Stimulated activated CD4-positive, alpha-beta T cell treated with anti-CD3 and anti-CD28 coated beads, Interleukin-15, amount 100 ng/mL, for 48 hours (primary cell): ENCODE measurements around the gene ASTN2.

Experiments used
- DNase-seq, 2 donors: peaks; one replicate each; pipeline ENCODE4 v3.0.0-alpha.2; 2020; ENCODE audit warnings: low read depth in 2 of 2

ASTN2 gene

GRCh38 chr9:116668970-116669695 lies 745.7 kb downstream of the ASTN2 start:
- no peak for DNase-seq

- no peak for DNase-seq
Observed at GRCh38 chr9:116663581-116663980, 751.3 kb downstream of the ASTN2 start.

DNA sequence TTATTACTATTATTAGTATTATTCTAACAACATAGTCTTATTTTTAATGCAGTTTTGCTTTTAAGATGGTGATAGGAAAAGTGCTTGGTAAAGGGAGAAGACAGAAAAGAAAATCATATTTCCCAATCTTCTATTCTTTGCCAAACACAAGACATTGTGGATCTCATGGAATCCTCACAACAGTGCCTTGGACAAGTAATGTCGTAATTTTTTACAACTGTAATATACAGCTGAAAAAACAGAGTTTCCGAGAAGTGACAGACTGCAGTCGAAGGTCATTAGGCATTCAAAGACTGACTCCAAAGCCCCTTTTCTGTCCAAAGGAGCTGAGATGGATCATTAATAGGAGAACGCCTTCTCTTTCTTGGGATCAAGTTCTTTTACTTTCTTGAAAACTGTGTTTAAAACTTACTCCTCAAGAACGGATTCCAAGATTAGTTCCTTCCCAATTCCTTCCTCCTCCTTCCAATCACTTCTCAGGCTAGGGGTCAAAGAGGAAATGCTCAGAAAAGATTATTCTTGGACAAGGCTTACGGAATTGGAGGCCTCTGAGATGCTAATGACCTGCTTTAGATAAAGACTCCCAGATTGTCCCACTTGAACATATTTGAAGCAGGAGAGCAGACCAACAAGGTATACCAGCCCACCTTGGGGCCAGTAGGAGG lies 752.1 kb downstream of the ASTN2 start:
- DNase-seq: no peak

DNA sequence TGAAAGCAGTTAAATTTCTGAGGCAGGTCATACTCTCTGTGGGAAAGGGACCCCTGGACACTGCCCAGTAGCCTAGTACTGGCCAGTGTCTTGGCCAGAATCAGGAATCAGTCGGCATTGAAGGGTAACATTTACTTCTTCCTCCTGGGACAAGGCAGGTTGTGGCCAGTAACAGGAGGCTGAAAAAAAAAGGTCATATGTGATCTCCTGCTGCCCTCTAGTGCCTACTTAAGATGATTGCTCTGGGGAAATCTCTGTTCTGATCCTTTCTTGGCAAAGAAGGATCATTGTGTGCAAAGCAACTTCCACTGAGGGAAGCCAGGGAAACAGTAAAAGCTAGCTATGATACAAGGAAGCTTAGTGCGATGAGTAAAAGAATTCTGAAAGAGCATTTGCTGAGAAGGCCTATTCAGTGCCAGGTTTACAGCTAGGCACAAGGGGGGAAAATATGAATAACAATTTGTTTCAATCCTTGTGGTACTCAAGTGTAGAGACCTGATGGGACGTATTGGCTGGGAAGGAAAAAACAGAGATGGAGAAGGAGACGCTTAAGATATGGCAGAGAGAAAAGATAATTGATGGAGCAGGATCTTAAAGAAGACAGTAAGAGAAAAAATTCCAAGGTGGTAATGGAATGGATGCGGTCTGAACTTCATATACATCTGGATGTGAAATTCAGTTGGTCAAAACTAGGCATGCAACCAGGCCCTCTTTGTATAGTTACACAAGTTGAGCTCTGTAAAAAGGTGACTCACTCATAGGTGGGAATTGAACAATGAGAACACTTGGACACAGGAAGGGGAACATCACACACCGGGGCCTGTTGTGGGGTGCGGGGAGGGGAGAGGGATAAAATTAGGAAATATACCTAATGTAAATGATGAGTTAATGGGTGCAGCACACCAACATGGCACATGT lies 753.6 kb downstream of the ASTN2 start:
- no peak for DNase-seq

DNA sequence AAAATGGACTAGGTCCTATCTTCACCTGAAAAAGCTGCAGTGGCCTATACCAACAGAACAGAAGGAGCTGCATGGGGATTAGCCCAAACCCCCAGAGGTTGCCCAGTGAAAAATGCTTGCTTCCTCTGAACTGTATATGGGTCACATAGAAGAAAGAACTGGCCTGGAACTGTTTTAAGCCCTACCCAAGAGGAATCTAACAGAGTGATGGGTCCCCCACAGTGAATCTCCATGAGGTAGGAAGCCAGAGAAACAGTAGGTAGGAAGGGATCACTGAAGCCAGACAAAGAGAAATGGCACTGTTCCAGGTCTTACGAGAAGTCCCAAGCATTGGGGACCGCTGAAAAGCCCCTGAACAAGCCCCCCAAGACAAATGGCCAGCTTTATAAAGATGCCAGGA lies 756.6 kb downstream of the ASTN2 start:
- no peak for DNase-seq

- DNase-seq: no peak
Observed at GRCh38 chr9:116656977-116657376, 757.9 kb downstream of the ASTN2 start.

DNA sequence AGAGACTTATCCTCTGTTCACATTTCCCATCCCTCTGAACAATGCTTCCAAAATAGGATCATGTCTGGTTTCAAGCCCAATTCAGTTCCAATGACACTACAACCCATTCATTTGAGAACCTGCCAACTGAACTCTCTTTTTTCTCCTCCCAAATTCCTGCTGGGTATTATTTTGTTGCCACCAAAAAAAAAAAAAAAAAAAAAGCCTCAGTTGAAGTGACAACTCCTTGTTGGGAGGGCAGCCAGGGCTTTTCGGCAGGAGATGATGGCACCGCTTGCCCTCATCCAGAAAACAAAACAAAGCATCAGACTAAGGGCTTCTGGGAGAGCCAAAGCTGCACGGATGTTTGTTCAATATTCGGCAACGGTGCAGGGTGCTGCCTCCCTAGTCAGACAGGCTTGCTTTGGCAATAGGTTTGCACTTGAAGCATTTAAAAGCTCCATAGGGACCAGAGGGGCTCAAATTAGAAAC lies 758.3 kb downstream of the ASTN2 start:
- DNase-seq: no peak

GRCh38 chr9:116654059-116654355 lies 760.9 kb downstream of the ASTN2 start:
- DNase-seq: no peak

- DNase-seq: no peak
Observed at GRCh38 chr9:116653348-116654058, 761.4 kb downstream of the ASTN2 start.

- no peak for DNase-seq
Observed at GRCh38 chr9:116647515-116647809, 767.4 kb downstream of the ASTN2 start.

GRCh38 chr9:116646661-116647514 lies 768.0 kb downstream of the ASTN2 start:
- no peak for DNase-seq

GRCh38 chr9:116644091-116644688 lies 770.7 kb downstream of the ASTN2 start:
- DNase-seq: no peak

DNA sequence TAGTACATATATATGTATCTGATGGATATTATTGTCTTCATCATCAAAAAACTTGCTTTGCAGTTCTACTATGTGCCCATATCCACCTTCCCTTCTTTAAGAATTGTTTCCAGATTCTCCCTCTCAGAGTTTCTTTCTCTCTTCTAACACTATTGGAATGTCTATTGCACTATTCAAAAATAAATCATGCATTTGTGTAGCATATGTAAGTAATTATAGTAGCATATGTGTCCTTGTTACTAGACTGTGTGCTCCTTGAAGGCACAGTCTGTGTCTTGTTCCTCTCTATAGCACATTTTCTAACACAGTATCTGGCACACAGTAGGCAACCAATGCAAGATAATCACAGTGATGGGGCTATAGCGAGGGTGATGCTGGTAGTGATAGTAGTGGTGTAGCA lies 771.2 kb downstream of the ASTN2 start:
- DNase-seq: no peak

- DNase-seq: no peak
Observed at GRCh38 chr9:116641292-116642059, 773.4 kb downstream of the ASTN2 start.

DNA sequence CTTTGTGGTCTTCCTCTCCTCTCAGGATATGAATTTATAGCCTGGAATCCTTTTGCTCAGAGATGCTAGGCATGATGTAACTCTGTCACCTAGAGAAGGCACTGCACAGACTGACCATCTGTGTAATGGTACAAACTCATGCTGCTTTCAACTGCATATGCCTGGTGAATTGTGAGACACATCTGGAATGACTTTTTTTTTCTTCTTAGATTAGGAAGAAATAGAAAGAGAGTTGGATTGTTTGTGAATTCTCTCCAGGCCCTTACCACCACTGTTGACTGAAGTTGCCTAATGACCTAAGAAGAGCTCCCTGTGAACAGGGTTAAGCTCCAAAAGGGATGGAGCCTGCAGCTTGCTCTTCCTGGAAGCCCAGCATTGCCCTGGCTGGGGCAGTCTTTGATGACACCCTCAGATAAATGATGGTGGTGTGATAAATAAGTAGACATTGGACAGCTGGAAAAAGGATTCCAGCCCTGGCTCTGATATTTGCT lies 775.6 kb downstream of the ASTN2 start:
- no peak for DNase-seq

GRCh38 chr9:116635908-116636307 lies 778.9 kb downstream of the ASTN2 start:
- DNase-seq: no peak

- no peak for DNase-seq
Observed at GRCh38 chr9:116632990-116633838, 781.6 kb downstream of the ASTN2 start.

- DNase-seq: no peak
Observed at GRCh38 chr9:116629634-116630033, 785.2 kb downstream of the ASTN2 start.

- no peak for DNase-seq
Observed at GRCh38 chr9:116628716-116629115, 786.1 kb downstream of the ASTN2 start.
